AG10803 (cell line): ENCODE results near the gene DNAH10.

Experiments used
- DNase-seq: peaks from one replicate; pipeline ENCODE4 v3.0.0; 2010; ENCODE audit warnings: low read depth
- H3K4me3 ChIP-seq: 2 replicates; pipeline ENCODE4 v1.5.1; 2011; ENCODE audit warnings: mild to moderate bottlenecking, low read length, control low read depth
- CTCF ChIP-seq: conservative IDR thresholded peaks from 2 replicates; pipeline ENCODE4 v1.5.1; 2011; ENCODE audit warnings: mild to moderate bottlenecking, low read length, control low read depth, inconsistent platforms

DNAH10 gene

DNA sequence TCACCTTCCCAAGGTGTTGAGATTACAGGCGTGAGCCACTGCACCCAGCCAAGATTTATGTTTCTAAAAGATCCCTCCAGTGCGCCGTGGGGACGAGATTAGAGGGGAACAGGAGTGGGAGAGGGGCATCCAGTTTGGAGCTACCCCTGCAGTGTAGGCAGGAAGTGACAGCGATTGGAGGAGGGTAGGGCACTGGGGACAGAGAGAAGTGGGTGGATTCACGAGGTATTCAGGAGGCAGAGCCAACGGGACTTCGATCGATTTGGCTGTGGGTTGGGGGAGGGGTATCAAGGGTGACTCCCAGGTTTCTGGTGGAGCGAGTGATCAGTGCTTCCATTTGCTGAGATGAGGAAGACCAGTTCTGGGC lies 128.4 kb downstream of the DNAH10 start:
- no peak for DNase-seq
- no peak for TF ChIP-seq CTCF
- H3K4me3 ChIP-seq, result no peak overlapping the region

DNA sequence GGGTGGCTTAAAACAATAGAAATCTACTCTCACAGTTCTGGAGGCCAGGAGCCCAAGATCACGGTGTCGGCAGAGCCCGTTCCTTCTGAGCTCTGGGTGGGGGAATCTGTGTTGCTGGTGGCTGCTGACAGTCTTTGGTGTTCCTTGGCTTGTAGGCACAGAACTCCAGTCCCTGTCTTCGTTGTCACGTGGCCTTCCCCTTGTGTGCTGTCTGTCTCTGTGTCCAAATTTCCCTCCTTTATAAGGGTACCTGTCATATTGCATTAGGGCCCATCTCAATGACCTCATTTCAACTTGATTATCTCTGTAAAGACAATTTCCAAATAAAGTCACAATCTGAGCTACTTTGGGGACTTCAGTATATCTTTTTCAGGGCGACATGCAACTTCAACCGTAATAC lies 128.9 kb downstream of the DNAH10 start:
- TF ChIP-seq CTCF, result no peak
- H3K4me3 ChIP-seq, result no peak overlapping the region
- DNase-seq, result no peak

GRCh38 chr12:123891516-123892179 lies 129.5 kb downstream of the DNAH10 start:
- DNase-seq, result no peak
- H3K4me3 ChIP-seq, result no peak overlapping the region
- 0 out of 2 replicates have a peak, but pooled peaks have one; percentile 3 for TF ChIP-seq CTCF

- no peak overlapping the region for H3K4me3 ChIP-seq
- no peak for TF ChIP-seq CTCF
- no peak for DNase-seq
These were observed 130.1 kb downstream of the DNAH10 start for GRCh38 chr12:123892180-123892559.

- DNase-seq, result no peak
- TF ChIP-seq CTCF, result no peak
- H3K4me3 ChIP-seq, result no peak overlapping the region
These were observed 130.8 kb downstream of the DNAH10 start for GRCh38 chr12:123892853-123893252.

DNA sequence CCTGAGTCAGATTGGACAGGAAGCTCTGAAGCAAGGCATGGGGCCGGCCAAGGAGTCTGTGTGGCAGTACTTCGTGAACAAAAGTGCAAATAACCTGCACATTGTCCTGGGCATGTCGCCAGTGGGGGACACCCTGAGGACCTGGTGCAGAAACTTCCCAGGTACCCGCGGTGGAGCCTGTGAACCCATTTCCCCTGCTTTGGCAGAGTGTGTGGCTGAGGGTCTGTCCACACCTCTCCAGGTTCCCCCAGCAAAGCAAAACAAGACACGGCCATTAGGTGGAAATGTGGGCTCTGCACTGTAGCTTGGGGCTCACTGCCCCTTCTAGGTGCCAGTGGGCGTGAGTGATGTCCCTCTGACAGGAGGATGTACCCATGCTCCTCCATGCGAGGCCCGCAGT lies 131.2 kb downstream of the DNAH10 start:
- no peak for DNase-seq
- no peak for TF ChIP-seq CTCF

DNA sequence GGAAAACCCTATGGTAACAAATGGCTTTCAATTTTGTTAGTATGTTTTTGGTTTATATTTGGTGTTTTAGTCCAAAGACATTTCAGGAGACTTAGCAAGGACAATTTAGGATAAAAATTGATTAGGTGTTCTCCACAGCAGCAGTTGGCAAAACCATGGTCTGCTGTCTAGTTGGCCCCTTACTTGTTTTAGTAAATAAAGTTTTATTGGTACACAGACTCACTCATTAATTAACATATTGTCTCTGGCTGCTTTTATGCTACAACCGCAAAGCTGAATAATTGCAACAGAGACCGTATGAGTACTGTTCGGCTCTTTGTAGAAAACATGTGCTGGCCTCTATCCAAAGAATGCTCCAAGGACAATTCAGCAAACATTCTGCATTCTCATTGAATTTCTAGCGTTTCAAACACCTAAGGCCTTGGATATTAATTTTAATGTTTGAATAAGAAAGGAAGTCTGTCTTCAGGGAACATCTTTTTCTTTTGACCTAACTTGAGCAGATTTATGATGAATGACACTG lies 132.8 kb downstream of the DNAH10 start:
- TF ChIP-seq CTCF, result no peak
- no peak for DNase-seq

More for the DNA sequence above, 131.2 kb downstream of the DNAH10 start:
- no peak overlapping the region for H3K4me3 ChIP-seq

More for the DNA sequence above, 132.8 kb downstream of the DNAH10 start:
- no peak overlapping the region for H3K4me3 ChIP-seq
